ENCODE data around the gene PTK6.

- TF ChIP-seq NR3C1 (IDR thresholded peaks at IDR 0.05) = no peak
- TF ChIP-seq CTCF (IDR thresholded peaks at IDR 0.05) = peak; percentile 18; the same call in 1 of the 3 replicates
- TF ChIP-seq CEBPB (IDR thresholded peaks at IDR 0.05) = no peak
- TF ChIP-seq ZC3H11A (IDR thresholded peaks at IDR 0.05) = no peak
- no peak for TF ChIP-seq REST (IDR thresholded peaks at IDR 0.05)
Observed at GRCh38 chr20:63519668-63520503, 17.3 kb downstream of the PTK6 start.

Measured in A549 (cell line).